ENCODE results near the gene DNMT3L. TPM values are rescaled to one million over a fixed set of nuclear protein-coding genes. Genes with fewer than 3 reads are reported as not detected.

The DNMT3L gene
- not detected in 2 replicates for polyA plus RNA-seq (2012; rRNA removed)
- not detected in 2 replicates for polyA plus RNA-seq (2012; cell fraction: cytosol; rRNA removed)
- not detected in 2 replicates for polyA plus RNA-seq (2012; cell fraction: nucleus; rRNA removed)

DNA sequence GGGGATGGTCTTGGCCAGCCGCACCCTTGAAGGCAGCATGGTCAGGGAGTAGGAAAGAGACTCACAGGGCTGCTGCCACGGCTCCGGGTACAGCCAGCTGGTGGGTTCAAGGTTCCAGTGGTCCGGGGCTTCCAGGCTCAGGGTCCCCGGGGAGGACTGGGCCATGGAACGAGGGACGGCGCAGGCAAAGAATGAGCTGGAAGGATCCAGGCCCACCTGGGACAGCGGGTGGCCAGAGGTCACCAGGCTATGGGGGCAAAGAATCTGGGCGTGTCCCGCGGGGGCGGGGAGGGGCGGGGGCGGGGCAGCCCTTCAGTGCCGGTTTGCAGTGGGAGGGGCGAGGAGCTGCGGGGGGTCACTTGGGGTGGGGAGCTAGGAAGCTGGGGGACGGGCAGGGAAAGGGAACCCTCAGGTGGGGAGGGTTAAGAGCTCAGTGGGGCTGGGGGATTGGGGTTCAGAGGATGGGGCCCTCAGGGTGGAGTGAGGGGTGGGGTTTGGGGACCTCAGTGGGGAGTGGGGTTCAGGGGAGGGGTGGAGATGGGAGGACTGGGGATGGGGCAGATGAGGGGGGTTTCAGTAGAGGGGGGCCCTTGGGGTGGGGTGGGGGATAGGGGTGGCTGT is at the start of gene DNMT3L:
Gene DNMT3L (minus strand): TSS at position 223 of the 621 bp plus-strand sequence. CDS start 638 bp downstream, outside the sequence.
- 43% methylated on average over 5 of the region's 19 CpGs for WGBS (ENCODE audit: low lambda C conversion rate)
- no peaks in the 10 kb centered on the region for H3K27me3 ChIP-seq (ENCODE audit: insufficient read depth)
- H3K9ac ChIP-seq = no peak within 1 kb of the TSS
- H3K9me2 ChIP-seq = no peaks in the 10 kb centered on the region
- H3K9me3 ChIP-seq = no peaks in the 10 kb centered on the region
- H4K20me1 ChIP-seq (ENCODE audit: insufficient read depth) = no peaks in the 10 kb centered on the region
- no peak within 1 kb of the TSS for H2AFZ ChIP-seq (ENCODE audit: low read depth)
- DNase-seq = no peak
- CTCF ChIA-PET = no interaction called here
- no peaks in the 10 kb centered on the region for H3F3A ChIP-seq (replicated peaks; ENCODE audit: insufficient read depth)
- H3K36me3 ChIP-seq (replicated peaks in 1 of 2; ENCODE audit: control insufficient read depth in 1 of 2, insufficient read depth in 2 of 2, low read length in 1 of 2) = no peaks in the 10 kb centered on the region
- H3K4me3 ChIP-seq (ENCODE audit: low read depth in 2 of 2, low read length in 1 of 2) = no peak within 1 kb of the TSS
- H3K4me1 ChIP-seq (ENCODE audit: control insufficient read depth in 1 of 2, insufficient read depth in 2 of 2, low read depth in 1 of 2, low read length in 1 of 2) = no peaks in the 10 kb centered on the region
- no peaks in the 10 kb centered on the region for H3K79me2 ChIP-seq (ENCODE audit: insufficient read depth)
- TF ChIP-seq, protein P1, sequence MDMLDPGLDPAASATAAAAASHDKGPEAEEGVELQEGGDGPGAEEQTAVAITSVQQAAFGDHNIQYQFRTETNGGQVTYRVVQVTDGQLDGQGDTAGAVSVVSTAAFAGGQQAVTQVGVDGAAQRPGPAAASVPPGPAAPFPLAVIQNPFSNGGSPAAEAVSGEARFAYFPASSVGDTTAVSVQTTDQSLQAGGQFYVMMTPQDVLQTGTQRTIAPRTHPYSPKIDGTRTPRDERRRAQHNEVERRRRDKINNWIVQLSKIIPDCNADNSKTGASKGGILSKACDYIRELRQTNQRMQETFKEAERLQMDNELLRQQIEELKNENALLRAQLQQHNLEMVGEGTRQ (IDR thresholded peaks at IDR 0.05; ENCODE audit: borderline replicate concordance, low read depth, low read length) = no peak
- no peak for TF ChIP-seq GABPA (IDR thresholded peaks at IDR 0.05; ENCODE audit: low read depth)
- no peak for TF ChIP-seq MEF2A (IDR thresholded peaks at IDR 0.05; ENCODE audit: borderline replicate concordance, low read depth)
- no peak for TF ChIP-seq RXRA (IDR thresholded peaks at IDR 0.05; ENCODE audit: borderline replicate concordance, low read depth)
- no peak for TF ChIP-seq JUND (IDR thresholded peaks at IDR 0.05)
- no peak for TF ChIP-seq FOSL2 (IDR thresholded peaks at IDR 0.05; ENCODE audit: borderline replicate concordance, low read depth)
- no peak for TF ChIP-seq EP300 (IDR thresholded peaks at IDR 0.05; ENCODE audit: borderline replicate concordance in 1 of 2, low read depth in 1 of 2, low read length in 1 of 2)
- no peak for TF ChIP-seq MXI1 (IDR thresholded peaks at IDR 0.05; ENCODE audit: low read depth, low read length)
- TF ChIP-seq TCF12 (IDR thresholded peaks at IDR 0.05) = no peak
- no peak for TF ChIP-seq FOXJ3 (CRISPR knock-in tag; IDR thresholded peaks at IDR 0.05)
- TF ChIP-seq YY1 (IDR thresholded peaks at IDR 0.05; ENCODE audit: low read depth) = no peak
- TF ChIP-seq POLR2AphosphoS5 (IDR thresholded peaks at IDR 0.05; ENCODE audit: low read depth, low read length) = no peak
- TF ChIP-seq, protein P2, sequence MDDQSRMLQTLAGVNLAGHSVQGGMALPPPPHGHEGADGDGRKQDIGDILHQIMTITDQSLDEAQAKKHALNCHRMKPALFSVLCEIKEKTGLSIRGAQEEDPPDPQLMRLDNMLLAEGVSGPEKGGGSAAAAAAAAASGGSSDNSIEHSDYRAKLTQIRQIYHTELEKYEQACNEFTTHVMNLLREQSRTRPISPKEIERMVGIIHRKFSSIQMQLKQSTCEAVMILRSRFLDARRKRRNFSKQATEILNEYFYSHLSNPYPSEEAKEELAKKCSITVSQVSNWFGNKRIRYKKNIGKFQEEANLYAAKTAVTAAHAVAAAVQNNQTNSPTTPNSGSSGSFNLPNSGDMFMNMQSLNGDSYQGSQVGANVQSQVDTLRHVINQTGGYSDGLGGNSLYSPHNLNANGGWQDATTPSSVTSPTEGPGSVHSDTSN (IDR thresholded peaks at IDR 0.05) = no peak
- POLR2A ChIA-PET = no interaction called here
- H3K27ac ChIP-seq (ENCODE audit: low read depth in 2 of 2, low read length in 1 of 2) = no peak within 1 kb of the TSS
- H3K4me2 ChIP-seq = no peak within 1 kb of the TSS

GRCh38 chr21:44310628-44311507 is 49.2 kb upstream of the DNMT3L start:
- Histone ChIP-seq H3K9me3 (no peaks in the 10 kb centered on the region), H3K9ac (no peak overlapping the region), H3K36me3 (replicated peaks in 1 of 2; ENCODE audit: control insufficient read depth in 1 of 2, insufficient read depth in 2 of 2, low read length in 1 of 2) (peaks cover 0 to 24% of the 10 kb centered on the region in 2 experiments), H3K4me3 (ENCODE audit: low read depth in 2 of 2, low read length in 1 of 2) (no peak overlapping the region), H3K9me2 (no peaks in the 10 kb centered on the region), H3K79me2 (ENCODE audit: insufficient read depth) (peaks cover 16% of the 10 kb centered on the region), H3K27ac (ENCODE audit: low read depth in 2 of 2, low read length in 1 of 2) (no peak overlapping the region), H2AFZ (ENCODE audit: low read depth) (no peak overlapping the region), H4K20me1 (ENCODE audit: insufficient read depth) (peaks cover 15% of the 10 kb centered on the region; the same call in 1 of the 2 replicates), H3K4me1 (ENCODE audit: control insufficient read depth in 1 of 2, insufficient read depth in 2 of 2, low read depth in 1 of 2, low read length in 1 of 2) (no peaks in the 10 kb centered on the region), H3F3A (replicated peaks; ENCODE audit: insufficient read depth) (no peaks in the 10 kb centered on the region), H3K4me2 (no peak overlapping the region), H3K27me3 (ENCODE audit: insufficient read depth) (no peaks in the 10 kb centered on the region)
- POLR2A ChIA-PET = no interaction called here
- CTCF ChIA-PET = interaction anchor here (0.7 to 3.3 kb wide), 4 partner anchors 12 to 18 kb away, joined by 3 to 16 read pairs (median 4); no protein-coding TSS in a partner anchor
- DNase-seq = no peak
- TF ChIP-seq GABPA (IDR thresholded peaks at IDR 0.05; ENCODE audit: low read depth) (no peak), NRF1 (IDR thresholded peaks at IDR 0.05; ENCODE audit: low read depth, low read length) (no peak), USF1 (IDR thresholded peaks at IDR 0.05; ENCODE audit: borderline replicate concordance, low read depth) (no peak)
- TF ChIP-seq, protein P1 (IDR thresholded peaks at IDR 0.05; ENCODE audit: borderline replicate concordance, low read depth, low read length) = no peak
- 96% methylated on average over 20 of the region's 28 CpGs for WGBS (ENCODE audit: low lambda C conversion rate)

Data from SK-N-SH (cell line).